Measurements from ENCODE around the gene TNNT2.

Gene TNNT2

GRCh38 chr1:201319631-201320030 lies 57.8 kb downstream of the TNNT2 start:
- H3K4me3 ChIP-seq (ENCODE audit: low read depth, low read length), result no peak overlapping the region
- TF ChIP-seq CTCF (IDR thresholded peaks at IDR 0.05; ENCODE audit: low read depth, low read length), result no peak
- no peak for DNase-seq (ENCODE audit: low read depth, low spot score)
- in situ Hi-C loops (cut with HindIII; ENCODE audit: low sequenced_read_pairs), result no loop called here

- TF ChIP-seq CTCF (IDR thresholded peaks at IDR 0.05; ENCODE audit: low read depth, low read length), result no peak
- in situ Hi-C loops (cut with HindIII; ENCODE audit: low sequenced_read_pairs), result no loop called here
These were observed 58.8 kb downstream of the TNNT2 start for GRCh38 chr1:201318504-201319340.

GRCh38 chr1:201317551-201317950 lies 59.9 kb downstream of the TNNT2 start:
- no peak overlapping the region for H3K4me3 ChIP-seq (ENCODE audit: low read depth, low read length)
- TF ChIP-seq CTCF (IDR thresholded peaks at IDR 0.05; ENCODE audit: low read depth, low read length), result no peak
- in situ Hi-C loops (cut with HindIII; ENCODE audit: low sequenced_read_pairs), result no loop called here
- no peak for DNase-seq (ENCODE audit: low read depth, low spot score)

More at GRCh38 chr1:201318504-201319340, 58.8 kb downstream of the TNNT2 start:
- H3K4me3 ChIP-seq (ENCODE audit: low read depth, low read length), result no peak overlapping the region
- no peak for DNase-seq (ENCODE audit: low read depth, low spot score)

GRCh38 chr1:201316556-201316955 lies 60.9 kb downstream of the TNNT2 start:
- no peak overlapping the region for H3K4me3 ChIP-seq (ENCODE audit: low read depth, low read length)
- no peak for DNase-seq (ENCODE audit: low read depth, low spot score)
- no peak for TF ChIP-seq CTCF (IDR thresholded peaks at IDR 0.05; ENCODE audit: low read depth, low read length)
- in situ Hi-C loops (cut with HindIII; ENCODE audit: low sequenced_read_pairs), result no loop called here

- in situ Hi-C loops (cut with HindIII; ENCODE audit: low sequenced_read_pairs), result no loop called here
- no peak for DNase-seq (ENCODE audit: low read depth, low spot score)
- no peak for TF ChIP-seq CTCF (IDR thresholded peaks at IDR 0.05; ENCODE audit: low read depth, low read length)
- no peak overlapping the region for H3K4me3 ChIP-seq (ENCODE audit: low read depth, low read length)
These were observed 64.4 kb downstream of the TNNT2 start for GRCh38 chr1:201313086-201313485.

GRCh38 chr1:201312298-201312697 lies 65.2 kb downstream of the TNNT2 start:
- in situ Hi-C loops (cut with HindIII; ENCODE audit: low sequenced_read_pairs), result no loop called here
- H3K4me3 ChIP-seq (ENCODE audit: low read depth, low read length), result no peak overlapping the region
- no peak for TF ChIP-seq CTCF (IDR thresholded peaks at IDR 0.05; ENCODE audit: low read depth, low read length)
- no peak for DNase-seq (ENCODE audit: low read depth, low spot score)

All from astrocyte of the spinal cord (primary cell).